Prostate gland (tissue), 2 donors: ENCODE results near the gene SLA2.

Experiments
- POLR2A ChIP-seq: fragments of 450-650 bp; IDR thresholded peaks from one replicate; pipeline ENCODE4 v1.6.1; 2016; ENCODE audit warnings: antibody characterized with exemption, mild to moderate bottlenecking
- POLR2AphosphoS5 ChIP-seq: sonication (generic); formaldehyde crosslinking; IDR thresholded peaks from one replicate; pipeline ENCODE4 v1.6.1; 2017; ENCODE audit warnings: antibody characterized with exemption
- TF ChIP-seq, protein P1 (sequence below), 4 experiments: fragments of 200-600 bp in 2 of 4; fragments of 450-650 bp in 2 of 4; sonication (generic) in 2 of 4; IDR thresholded peaks; 1 replicate in 3 of 4; 2 replicates in 1 of 4; pipeline ENCODE4 v1.5.1; 2016 to 2019; ENCODE audit warnings: antibody characterized with exemption in 4 of 4, mild to moderate bottlenecking in 2 of 4, moderate library complexity in 2 of 4

- TF ChIP-seq, protein P1, sequence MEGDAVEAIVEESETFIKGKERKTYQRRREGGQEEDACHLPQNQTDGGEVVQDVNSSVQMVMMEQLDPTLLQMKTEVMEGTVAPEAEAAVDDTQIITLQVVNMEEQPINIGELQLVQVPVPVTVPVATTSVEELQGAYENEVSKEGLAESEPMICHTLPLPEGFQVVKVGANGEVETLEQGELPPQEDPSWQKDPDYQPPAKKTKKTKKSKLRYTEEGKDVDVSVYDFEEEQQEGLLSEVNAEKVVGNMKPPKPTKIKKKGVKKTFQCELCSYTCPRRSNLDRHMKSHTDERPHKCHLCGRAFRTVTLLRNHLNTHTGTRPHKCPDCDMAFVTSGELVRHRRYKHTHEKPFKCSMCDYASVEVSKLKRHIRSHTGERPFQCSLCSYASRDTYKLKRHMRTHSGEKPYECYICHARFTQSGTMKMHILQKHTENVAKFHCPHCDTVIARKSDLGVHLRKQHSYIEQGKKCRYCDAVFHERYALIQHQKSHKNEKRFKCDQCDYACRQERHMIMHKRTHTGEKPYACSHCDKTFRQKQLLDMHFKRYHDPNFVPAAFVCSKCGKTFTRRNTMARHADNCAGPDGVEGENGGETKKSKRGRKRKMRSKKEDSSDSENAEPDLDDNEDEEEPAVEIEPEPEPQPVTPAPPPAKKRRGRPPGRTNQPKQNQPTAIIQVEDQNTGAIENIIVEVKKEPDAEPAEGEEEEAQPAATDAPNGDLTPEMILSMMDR (IDR thresholded peaks at IDR 0.05) = no peak
- TF ChIP-seq POLR2A = no peak
- no peak for TF ChIP-seq POLR2AphosphoS5
These were observed 3.9 kb downstream of the SLA2 start for GRCh38 chr20:36642136-36642535.
